ENCODE results near the gene ZNF407.

DNA sequence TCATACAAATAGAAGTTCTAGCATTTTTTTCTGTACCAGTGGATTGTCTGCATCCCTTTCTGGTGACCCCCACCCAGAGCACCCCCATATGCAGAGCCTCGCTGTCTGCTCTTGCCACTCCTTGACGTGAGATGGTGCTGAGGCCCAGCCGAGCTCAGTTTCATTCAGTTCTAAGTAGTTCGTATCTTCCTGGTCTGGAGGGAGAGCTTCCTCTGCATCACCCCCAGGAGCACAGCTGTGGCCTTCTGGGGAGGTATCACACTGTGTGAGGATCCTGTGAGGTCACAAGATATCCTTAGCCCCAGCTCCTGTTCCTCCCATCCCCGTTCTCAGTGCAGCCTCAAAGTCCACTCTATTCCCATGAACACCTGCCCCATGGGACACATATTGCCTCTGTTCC lies 478.6 kb downstream of the ZNF407 start:
- TF ChIP-seq, protein P1, sequence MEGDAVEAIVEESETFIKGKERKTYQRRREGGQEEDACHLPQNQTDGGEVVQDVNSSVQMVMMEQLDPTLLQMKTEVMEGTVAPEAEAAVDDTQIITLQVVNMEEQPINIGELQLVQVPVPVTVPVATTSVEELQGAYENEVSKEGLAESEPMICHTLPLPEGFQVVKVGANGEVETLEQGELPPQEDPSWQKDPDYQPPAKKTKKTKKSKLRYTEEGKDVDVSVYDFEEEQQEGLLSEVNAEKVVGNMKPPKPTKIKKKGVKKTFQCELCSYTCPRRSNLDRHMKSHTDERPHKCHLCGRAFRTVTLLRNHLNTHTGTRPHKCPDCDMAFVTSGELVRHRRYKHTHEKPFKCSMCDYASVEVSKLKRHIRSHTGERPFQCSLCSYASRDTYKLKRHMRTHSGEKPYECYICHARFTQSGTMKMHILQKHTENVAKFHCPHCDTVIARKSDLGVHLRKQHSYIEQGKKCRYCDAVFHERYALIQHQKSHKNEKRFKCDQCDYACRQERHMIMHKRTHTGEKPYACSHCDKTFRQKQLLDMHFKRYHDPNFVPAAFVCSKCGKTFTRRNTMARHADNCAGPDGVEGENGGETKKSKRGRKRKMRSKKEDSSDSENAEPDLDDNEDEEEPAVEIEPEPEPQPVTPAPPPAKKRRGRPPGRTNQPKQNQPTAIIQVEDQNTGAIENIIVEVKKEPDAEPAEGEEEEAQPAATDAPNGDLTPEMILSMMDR (conservative IDR thresholded peaks at IDR 0.05 in 1 of 2, IDR thresholded peaks at IDR 0.05 in 1 of 2; ENCODE audit: extremely low read depth in 1 of 2, insufficient read depth in 1 of 2, low read depth in 1 of 2, low read length in 2 of 2): no peak
- no peak for TF ChIP-seq EZH2 (IDR thresholded peaks at IDR 0.05; ENCODE audit: borderline replicate concordance, low read length)
